Retinal pigment epithelial cell (primary cell): ENCODE results near the gene G3BP1.

ENCODE experiments used
- DNase-seq: peaks from one replicate; pipeline ENCODE4 v3.0.0-alpha.2; 2010; ENCODE audit warnings: low read depth
- H3K4me3 ChIP-seq: 2 replicates; pipeline ENCODE4 v1.5.1; 2011; ENCODE audit warnings: mild to moderate bottlenecking, low read length, control low read depth, moderate library complexity
- CTCF ChIP-seq: conservative IDR thresholded peaks from 2 replicates; pipeline ENCODE4 v1.5.1; 2011; ENCODE audit warnings: low read depth, low read length, control low read depth, inconsistent platforms

Gene G3BP1

GRCh38 chr5:151810897-151811296 lies 39.1 kb downstream of the G3BP1 start:
- no peak for TF ChIP-seq CTCF
- DNase-seq: no peak
- H3K4me3 ChIP-seq: no peak overlapping the region

GRCh38 chr5:151811593-151812321 lies 40.0 kb downstream of the G3BP1 start:
- no peak overlapping the region for H3K4me3 ChIP-seq
- TF ChIP-seq CTCF: no peak
- peak; percentile 64 for DNase-seq

GRCh38 chr5:151812757-151813309 lies 41.1 kb downstream of the G3BP1 start:
- TF ChIP-seq CTCF: no peak
- peak; percentile 18 for DNase-seq
- H3K4me3 ChIP-seq: no peak overlapping the region

- no peak for TF ChIP-seq CTCF
- DNase-seq: no peak
- H3K4me3 ChIP-seq: no peak overlapping the region
Observed at GRCh38 chr5:151815051-151815450, 43.3 kb downstream of the G3BP1 start.

GRCh38 chr5:151819830-151820229 lies 48.1 kb downstream of the G3BP1 start:
- DNase-seq: no peak
- TF ChIP-seq CTCF: no peak
- no peak overlapping the region for H3K4me3 ChIP-seq

GRCh38 chr5:151820271-151820670 lies 48.5 kb downstream of the G3BP1 start:
- TF ChIP-seq CTCF: no peak
- DNase-seq: no peak
- no peak overlapping the region for H3K4me3 ChIP-seq

- no peak overlapping the region for H3K4me3 ChIP-seq
- TF ChIP-seq CTCF: no peak
- DNase-seq: no peak
Observed at GRCh38 chr5:151820903-151821302, 49.1 kb downstream of the G3BP1 start.
